HepG2 (cell line): ENCODE measurements around the gene TBC1D22A. TPM values are rescaled to one million over a fixed set of nuclear protein-coding genes. Genes with fewer than 3 reads are reported as not detected.

ENCODE experiments used
- ATAC-seq: fragments of 200-7000 bp; cut with Tn5 transposase; 3 replicates; pipeline ENCODE4 v1.9.1; 2020; ENCODE audit warnings: mild to moderate bottlenecking, moderate library complexity
- BruUV-seq: library from RNA; stranded (reverse); fragments of 400-500 nt; replicated peaks from 2 replicates; lab custom pipeline; 2021; lab: Mats Ljungman, UMichigan
- CTCF ChIA-PET: fragments of 300-600 bp; formaldehyde crosslinking; extraction: SDS; loops from one replicate; lab custom pipeline; 2021; ENCODE audit warnings: low total read pairs, inconsistent platforms, low intra/inter-chr PET ratio; lab: Yijun Ruan, JAX
- POLR2A ChIA-PET: fragments of 350-600 bp; sonication (Branson Sonifier 250); formaldehyde crosslinking; loops from one replicate; lab custom pipeline; 2020; ENCODE audit warnings: antibody characterized with exemption, inconsistent platforms; lab: Yijun Ruan, JAX
- DNase-seq: peaks from one replicate; pipeline ENCODE4 v3.0.0-alpha.2; 2015; ENCODE audit warnings: low spot score
- FAIRE-seq: peaks from 3 replicates; lab custom pipeline; 2011; peaks lifted over from hg19 to GRCh38; lab: Jason Lieb, UNC
- H2AFZ ChIP-seq: one replicate; pipeline ENCODE4 v1.6.1; 2011; ENCODE audit warnings: low read length, inconsistent platforms
- H3K27ac ChIP-seq: fragments of 300-600 bp; 3 replicates; pipeline ENCODE4 v1.8.0; 2011; ENCODE audit warnings: mixed run types, mild to moderate bottlenecking, mixed read lengths, low read length, inconsistent platforms; ENCODE audit not compliant: insufficient read depth; ENCODE audit errors: extremely low read length
- H3K27me3 ChIP-seq, 2 experiments: fragments of 200-600 bp in 1 of 2; 2 replicates in 1 of 2; 3 replicates in 1 of 2; pipeline versions ENCODE4 v1.6.0 to v1.8.0; 2011; ENCODE audit warnings: low read length in 2 of 2, mild to moderate bottlenecking in 2 of 2, moderate library complexity in 2 of 2, inconsistent platforms in 1 of 2; ENCODE audit not compliant: insufficient read depth in 2 of 2, control insufficient read depth in 1 of 2
- H3K36me3 ChIP-seq, 2 experiments: fragments of 200-600 bp in 1 of 2; replicated peaks in 1 of 2; 2 replicates in 1 of 2; 3 replicates in 1 of 2; pipeline versions ENCODE4 v1.5.1 to v1.8.0; 2011; ENCODE audit warnings: low read length in 2 of 2, inconsistent platforms in 1 of 2; ENCODE audit not compliant: insufficient read depth in 2 of 2, control insufficient read depth in 1 of 2
- H3K4me1 ChIP-seq: 2 replicates; pipeline ENCODE4 v1.5.1; 2012; ENCODE audit warnings: low read length, inconsistent platforms; ENCODE audit not compliant: insufficient read depth
- H3K4me2 ChIP-seq: 2 replicates; pipeline ENCODE4 v1.6.0; 2011; ENCODE audit warnings: low read depth, low read length, inconsistent platforms
- H3K4me3 ChIP-seq, 3 experiments: fragments of 200-600 bp in 1 of 3; sonication (generic), shearing (Covaris generic) in 1 of 3; replicated peaks in 1 of 3; 2 replicates each; pipeline ENCODE4 v1.5.1; 2011 to 2016; ENCODE audit warnings: low read length in 3 of 3, inconsistent platforms in 2 of 3, low read depth in 2 of 3, mild to moderate bottlenecking in 2 of 3, control low read depth in 1 of 3, mixed read lengths in 1 of 3; ENCODE audit not compliant: insufficient read depth in 1 of 3
- H3K79me2 ChIP-seq: one replicate; pipeline ENCODE4 v1.6.1; 2011; ENCODE audit warnings: low read length, inconsistent platforms; ENCODE audit not compliant: insufficient read depth
- H3K9ac ChIP-seq: 2 replicates; pipeline ENCODE4 v1.6.0; 2011; ENCODE audit warnings: mild to moderate bottlenecking, low read depth, low read length, inconsistent platforms; ENCODE audit not compliant: insufficient read depth
- H3K9me3 ChIP-seq: 2 replicates; pipeline ENCODE4 v1.5.1; 2012; ENCODE audit warnings: mild to moderate bottlenecking, low read length
- H4K20me1 ChIP-seq: 2 replicates; pipeline ENCODE4 v1.6.0; 2011; ENCODE audit warnings: inconsistent platforms, mild to moderate bottlenecking, low read length, moderate library complexity; ENCODE audit not compliant: insufficient read depth
- CCAR2 ChIP-seq: fragments of 200-400 bp; formaldehyde crosslinking; optimal IDR thresholded peaks from 2 replicates; pipeline ENCODE3; 2018; ENCODE audit warnings: low read depth, mild to moderate bottlenecking, low read length, moderate library complexity
- HNF4A ChIP-seq: sonication (generic); formaldehyde crosslinking; IDR thresholded peaks from 2 replicates; pipeline ENCODE4 v1.4.0; 2020; ENCODE audit warnings: missing genetic modification reagents
- MATR3 ChIP-seq: sonication (generic); formaldehyde crosslinking; IDR thresholded peaks from 2 replicates; pipeline ENCODE4 v1.4.0; 2020; ENCODE audit warnings: missing genetic modification reagents
- NCOR1 ChIP-seq: fragments of 200-600 bp; sonication (generic); IDR thresholded peaks from 2 replicates; pipeline ENCODE4 v1.7.0; 2017; ENCODE audit warnings: antibody characterized with exemption, low read length, borderline replicate concordance
- NFIC ChIP-seq: IDR thresholded peaks from 2 replicates; pipeline ENCODE4 v1.6.1; 2012; ENCODE audit warnings: mild to moderate bottlenecking, low read length, inconsistent platforms
- PHF20 ChIP-seq: sonication (generic); formaldehyde crosslinking; IDR thresholded peaks from 2 replicates; pipeline ENCODE4 v1.5.0; 2020; ENCODE audit warnings: mild to moderate bottlenecking, missing genetic modification reagents
- PHF21A ChIP-seq: sonication (generic); formaldehyde crosslinking; IDR thresholded peaks from 2 replicates; pipeline ENCODE4 v1.5.0; 2020; ENCODE audit warnings: mild to moderate bottlenecking, missing genetic modification reagents
- RBFOX2 ChIP-seq: fragments of 200-400 bp; formaldehyde crosslinking; IDR thresholded peaks from 2 replicates; pipeline ENCODE4 v1.6.1; 2017; ENCODE audit warnings: low read depth, mild to moderate bottlenecking, low read length
- U2AF2 ChIP-seq: fragments of 200-400 bp; formaldehyde crosslinking; IDR thresholded peaks from 2 replicates; pipeline ENCODE4 v1.6.1; 2017; ENCODE audit warnings: low read depth, mild to moderate bottlenecking, low read length
- ZNF3 ChIP-seq: IDR thresholded peaks from 2 replicates; pipeline ENCODE4 v1.7.0; 2017; ENCODE audit warnings: inconsistent platforms
- ZNF317 ChIP-seq: sonication (generic); formaldehyde crosslinking; IDR thresholded peaks from 2 replicates; pipeline ENCODE4 v1.5.0; 2020; ENCODE audit warnings: mild to moderate bottlenecking, missing genetic modification reagents
- ZNF432 ChIP-seq: sonication (generic); formaldehyde crosslinking; IDR thresholded peaks from 2 replicates; pipeline ENCODE4 v1.5.0; 2020; ENCODE audit warnings: missing genetic modification reagents, mild to moderate bottlenecking, borderline replicate concordance
- ZNF773 ChIP-seq: sonication (generic); formaldehyde crosslinking; IDR thresholded peaks from 2 replicates; pipeline ENCODE4 v1.4.0; 2020; ENCODE audit warnings: missing genetic modification reagents, borderline replicate concordance
- ZNF883 ChIP-seq: sonication (generic); formaldehyde crosslinking; IDR thresholded peaks from 2 replicates; pipeline ENCODE4 v1.5.1; 2020; ENCODE audit warnings: mild to moderate bottlenecking, missing genetic modification reagents; ENCODE audit errors: not compliant biosample characterization
- WGBS: methylation state at CpG from one replicate; pipeline ENCODE4 v1.1.6; 2017; ENCODE audit warnings: low lambda C conversion rate; 5-methylcytosine and 5-hydroxymethylcytosine counted together
- in situ Hi-C: cut with HindIII; loops from 2 replicates; pipeline ENCODE4 v1.10.0; 2017; ENCODE audit warnings: low pct_unique_long_range_greater_than_20kb; ENCODE audit not compliant: extremely low pct_ligation_motif_present
- intact Hi-C: fragments of 100-400 bp; cut with micrococcal nuclease; formaldehyde crosslinking; loops from one replicate; pipeline ENCODE4 v1.10.0; 2022; ENCODE audit not compliant: unreplicated experiment
- polyA plus RNA-seq, 8 experiments: library from polyadenylated mRNA; depleted of rRNA in 3 of 8; stranded (reverse) in 7 of 8; unstranded in 1 of 8; fragments of >200 nt; fragmentation: Illumina TruSeq in 4 of 8; extraction: Trizol in 4 of 8; gene quantifications; 2 replicates each; pipeline versions ENCODE4 v1.2.1 to v1.2.3, GENCODE V29; 2011 to 2016; ENCODE audit warnings: low read depth in 4 of 8, missing spikeins in 1 of 8, mixed read lengths in 1 of 8; ENCODE audit not compliant: insufficient read depth in 1 of 8
- total RNA-seq, 5 experiments: library from RNA; depleted of rRNA; stranded (reverse); fragments of >200 nt; fragmentation: Illumina TruSeq; extraction: Trizol; gene quantifications; 2 replicates each; pipeline ENCODE4 v1.2.3, GENCODE V29; 2016; ENCODE audit warnings: low read depth in 1 of 5
- TF ChIP-seq, protein P1 (sequence below): sonication (generic); formaldehyde crosslinking; IDR thresholded peaks from 2 replicates; pipeline ENCODE4 v1.5.0; 2020; ENCODE audit warnings: missing genetic modification reagents
- TF ChIP-seq, protein P2 (sequence below): sonication (generic); formaldehyde crosslinking; IDR thresholded peaks from 2 replicates; pipeline ENCODE4 v1.5.1; 2020; ENCODE audit warnings: missing genetic modification reagents, mild to moderate bottlenecking, borderline replicate concordance

TBC1D22A gene
- total and polyA plus RNA-seq, 2 of the 13 experiments (the other 11 are each of a cell fraction or from before 2014, with no cell fraction given) = 17.3 to 18.0 TPM

DNA sequence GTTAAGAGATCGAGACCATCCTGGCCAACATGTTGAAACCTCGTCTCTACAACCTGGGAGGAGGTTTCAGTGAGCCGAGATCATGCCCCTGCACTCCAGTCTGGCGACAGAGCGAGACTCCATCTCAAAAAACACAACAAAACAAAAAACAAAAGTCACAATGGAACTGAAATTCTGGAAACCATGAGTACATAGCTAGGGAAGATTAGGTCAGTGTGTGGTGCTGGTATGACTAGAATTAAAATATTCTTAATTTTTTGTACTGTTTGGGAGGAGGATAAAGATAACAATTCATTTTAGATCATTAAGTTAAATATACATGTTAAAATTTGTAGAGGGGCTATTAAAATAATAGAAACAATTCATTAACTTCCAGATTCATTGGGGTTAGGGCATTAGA is 344.4 kb downstream of the TBC1D22A start:
- DNase-seq (no peak), ATAC-seq (no peak), FAIRE-seq (no peak)
- Histone ChIP-seq H3K9ac (no peak overlapping the region), H3K4me2 (no peak overlapping the region), H3K4me3 (no peak overlapping the region), H3K9me3 (no peaks in the 10 kb centered on the region), H3K36me3 (peaks cover 3 to 5% of the 10 kb centered on the region in 2 experiments; a peak in 3 of 5 replicates), H3K27me3 (no peaks in the 10 kb centered on the region), H2AFZ (no peak overlapping the region), H3K27ac (no peak overlapping the region), H3K79me2 (no peaks in the 10 kb centered on the region), H3K4me1 (peaks cover 30% of the 10 kb centered on the region), H4K20me1 (no peaks in the 10 kb centered on the region)
- intact Hi-C loops = loop anchor here (10.0 kb wide), 1 partner anchor 78 kb away; no protein-coding TSS in a partner anchor
- 94% methylated on average over 5 of the region's 5 CpGs for WGBS
- in situ Hi-C loops = no loop called here
- TF ChIP-seq, protein P1, sequence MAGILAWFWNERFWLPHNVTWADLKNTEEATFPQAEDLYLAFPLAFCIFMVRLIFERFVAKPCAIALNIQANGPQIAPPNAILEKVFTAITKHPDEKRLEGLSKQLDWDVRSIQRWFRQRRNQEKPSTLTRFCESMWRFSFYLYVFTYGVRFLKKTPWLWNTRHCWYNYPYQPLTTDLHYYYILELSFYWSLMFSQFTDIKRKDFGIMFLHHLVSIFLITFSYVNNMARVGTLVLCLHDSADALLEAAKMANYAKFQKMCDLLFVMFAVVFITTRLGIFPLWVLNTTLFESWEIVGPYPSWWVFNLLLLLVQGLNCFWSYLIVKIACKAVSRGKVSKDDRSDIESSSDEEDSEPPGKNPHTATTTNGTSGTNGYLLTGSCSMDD (CRISPR knock-in tag) = no peak
- no TSS peak for BruUV-seq
- ChIA-PET POLR2A (no interaction called here), CTCF (no interaction called here)

DNA sequence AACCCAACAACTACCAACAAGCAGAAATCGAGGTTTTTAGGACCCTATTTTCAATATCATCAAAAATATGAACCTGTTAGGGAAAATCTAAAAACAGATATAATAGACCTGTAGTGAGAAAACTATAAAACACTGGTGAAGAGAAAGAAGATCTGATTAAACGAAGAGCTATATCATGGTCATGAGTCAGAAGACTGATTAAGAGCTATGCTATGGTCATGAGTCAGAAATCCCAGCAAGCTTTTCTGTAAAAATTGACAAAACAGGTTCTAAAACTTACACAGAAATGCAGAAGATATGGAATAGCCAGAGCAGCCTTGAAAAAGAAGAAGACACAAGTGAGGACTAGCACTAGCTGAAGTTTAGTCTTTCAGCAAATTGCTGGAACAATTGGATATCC is 345.0 kb downstream of the TBC1D22A start:
- no peak for FAIRE-seq
- no TSS peak for BruUV-seq
- H3K36me3 ChIP-seq = peaks cover 6 to 8% of the 10 kb centered on the region in 2 experiments; a peak in 3 of 5 replicates
- no peaks in the 10 kb centered on the region for H4K20me1 ChIP-seq
- intact Hi-C loops = loop anchor here (10.0 kb wide), 1 partner anchor 77 kb away; no protein-coding TSS in a partner anchor
- 92% methylated on average over 2 of the region's 2 CpGs for WGBS
- ChIA-PET CTCF (no interaction called here), POLR2A (no interaction called here)
- no peak overlapping the region for H3K9ac ChIP-seq
- peaks cover 24% of the 10 kb centered on the region for H3K4me1 ChIP-seq
- DNase-seq = no peak
- H3K79me2 ChIP-seq = no peaks in the 10 kb centered on the region
- no peak overlapping the region for H3K4me3 ChIP-seq
- H3K27me3 ChIP-seq = no peaks in the 10 kb centered on the region
- H3K27ac ChIP-seq = no peak overlapping the region
- ATAC-seq = no peak
- in situ Hi-C loops = no loop called here
- H2AFZ ChIP-seq = no peak overlapping the region
- TF ChIP-seq ZNF432 (CRISPR knock-in tag) (no peak), PHF21A (no peak), NCOR1 (no peak), ZNF773 (no peak), PHF20 (CRISPR knock-in tag) (no peak), ZNF317 (no peak), CCAR2 (no peak), NFIC (no peak), ZNF883 (no peak), MATR3 (CRISPR knock-in tag) (no peak), ZNF3 (no peak), U2AF2 (no peak), RBFOX2 (no peak), HNF4A (CRISPR knock-in tag) (no peak)
- TF ChIP-seq, protein P2, sequence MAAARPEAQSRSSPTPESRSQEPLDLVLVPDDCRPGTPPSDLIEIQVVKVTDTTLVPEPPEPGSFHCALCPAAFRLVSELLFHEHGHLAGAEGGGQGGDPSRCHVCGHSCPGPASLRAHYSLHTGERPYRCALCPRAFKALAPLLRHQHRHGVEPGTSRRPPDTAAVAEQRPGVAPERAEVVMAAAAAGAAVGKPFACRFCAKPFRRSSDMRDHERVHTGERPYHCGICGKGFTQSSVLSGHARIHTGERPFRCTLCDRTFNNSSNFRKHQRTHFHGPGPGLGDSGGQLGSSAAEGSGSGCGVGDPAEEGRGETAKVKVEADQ (CRISPR knock-in tag) = no peak
- no peaks in the 10 kb centered on the region for H3K9me3 ChIP-seq
- H3K4me2 ChIP-seq = no peak overlapping the region
